ENCODE measurements around the gene AEBP1. TPM values are rescaled to one million over a fixed set of nuclear protein-coding genes. Genes with fewer than 3 reads are reported as not detected.

AEBP1 gene
- total RNA-seq, 1 donor from 2014 or later = 64.1 TPM

GRCh38 chr7:44157116-44158080 lies 53.3 kb downstream of the AEBP1 start:
- H3K4me1 Mint-ChIP-seq (ENCODE audit: unreplicated experiment) = no peaks in the 10 kb centered on the region
- no peak for DNase-seq (ENCODE audit: extremely low spot score, unreplicated experiment)
- H3K27me3 Mint-ChIP-seq = no peaks in the 10 kb centered on the region
- H3K27ac Mint-ChIP-seq = no peak overlapping the region
- H3K36me3 Mint-ChIP-seq = no peaks in the 10 kb centered on the region
- no peak for TF ChIP-seq CTCF (conservative IDR thresholded peaks at IDR 0.05)
- no peak overlapping the region for H3K4me3 Mint-ChIP-seq
- no peaks in the 10 kb centered on the region for H3K9me3 Mint-ChIP-seq

- no peak overlapping the region for H3K27ac Mint-ChIP-seq
- no peaks in the 10 kb centered on the region for H3K4me1 Mint-ChIP-seq (ENCODE audit: unreplicated experiment)
- no peak overlapping the region for H3K4me3 Mint-ChIP-seq
- H3K27me3 Mint-ChIP-seq = no peaks in the 10 kb centered on the region
- no peaks in the 10 kb centered on the region for H3K36me3 Mint-ChIP-seq
- no peak for TF ChIP-seq CTCF (conservative IDR thresholded peaks at IDR 0.05)
- H3K9me3 Mint-ChIP-seq = no peaks in the 10 kb centered on the region
- DNase-seq (ENCODE audit: extremely low spot score, unreplicated experiment) = no peak
Measured at GRCh38 chr7:44158096-44158872, 54.1 kb downstream of the AEBP1 start.

GRCh38 chr7:44158873-44159631 lies 54.9 kb downstream of the AEBP1 start:
- Mint-ChIP-seq H3K27ac (no peak overlapping the region), H3K4me1 (ENCODE audit: unreplicated experiment) (no peaks in the 10 kb centered on the region), H3K27me3 (no peaks in the 10 kb centered on the region), H3K4me3 (no peak overlapping the region), H3K9me3 (no peaks in the 10 kb centered on the region), H3K36me3 (no peaks in the 10 kb centered on the region)
- no peak for TF ChIP-seq CTCF (conservative IDR thresholded peaks at IDR 0.05)
- no peak for DNase-seq (ENCODE audit: extremely low spot score, unreplicated experiment)

GRCh38 chr7:44159824-44160630 lies 55.9 kb downstream of the AEBP1 start:
- no peaks in the 10 kb centered on the region for H3K27me3 Mint-ChIP-seq
- H3K4me3 Mint-ChIP-seq = no peak overlapping the region
- H3K9me3 Mint-ChIP-seq = no peaks in the 10 kb centered on the region
- no peak overlapping the region for H3K27ac Mint-ChIP-seq
- no peak for TF ChIP-seq CTCF (conservative IDR thresholded peaks at IDR 0.05)
- H3K4me1 Mint-ChIP-seq (ENCODE audit: unreplicated experiment) = no peaks in the 10 kb centered on the region
- no peak for DNase-seq (ENCODE audit: extremely low spot score, unreplicated experiment)
- H3K36me3 Mint-ChIP-seq = no peaks in the 10 kb centered on the region

GRCh38 chr7:44161371-44161770 lies 57.2 kb downstream of the AEBP1 start:
- H3K27me3 Mint-ChIP-seq = peaks cover 5% of the 10 kb centered on the region

More at GRCh38 chr7:44161371-44161770, 57.2 kb downstream of the AEBP1 start:
- H3K4me1 Mint-ChIP-seq (ENCODE audit: unreplicated experiment) = no peaks in the 10 kb centered on the region
- H3K4me3 Mint-ChIP-seq = no peak overlapping the region
- no peak for TF ChIP-seq CTCF (conservative IDR thresholded peaks at IDR 0.05)
- no peaks in the 10 kb centered on the region for H3K36me3 Mint-ChIP-seq
- no peaks in the 10 kb centered on the region for H3K9me3 Mint-ChIP-seq
- H3K27ac Mint-ChIP-seq = no peak overlapping the region
- no peak for DNase-seq (ENCODE audit: extremely low spot score, unreplicated experiment)

All from type B pancreatic cell (in vitro differentiated cells).